GM21786 (cell line): ENCODE data around the gene TIAL1.
"Not testable (repeated sequence)": the region's sequence is repeated elsewhere in the genome, so short reads cannot be mapped to it uniquely, and the experiment has no call there.

Experiments
- ATAC-seq: cut with Tn5 transposase; IDR thresholded peaks from one replicate; pipeline ENCODE4 v1.9.1; 2021; ENCODE audit not compliant: unreplicated experiment

The TIAL1 gene

DNA sequence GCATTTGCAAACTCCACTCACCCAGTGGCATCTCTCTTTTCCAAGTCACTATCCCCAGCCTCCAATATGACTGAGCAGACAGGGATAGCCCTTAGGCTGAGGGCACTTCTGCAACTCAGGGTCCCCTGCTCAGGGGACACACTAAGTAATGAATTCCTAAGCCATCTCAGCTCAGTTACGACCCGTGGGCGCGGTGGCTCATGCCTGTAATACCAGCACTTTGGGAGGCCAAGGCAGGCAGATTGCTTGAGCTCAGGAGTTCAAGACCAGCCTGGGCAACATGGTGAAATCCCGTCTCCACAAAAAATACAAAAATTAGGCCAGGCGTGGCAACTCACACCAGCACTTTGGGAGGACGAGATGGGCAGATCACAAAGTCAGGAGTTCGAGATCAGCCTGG, 64.5 kb downstream of the TIAL1 start:
- not testable (repeated sequence) for ATAC-seq

- ATAC-seq: no peak
Measured at GRCh38 chr10:119531067-119531466, 65.7 kb downstream of the TIAL1 start.

DNA sequence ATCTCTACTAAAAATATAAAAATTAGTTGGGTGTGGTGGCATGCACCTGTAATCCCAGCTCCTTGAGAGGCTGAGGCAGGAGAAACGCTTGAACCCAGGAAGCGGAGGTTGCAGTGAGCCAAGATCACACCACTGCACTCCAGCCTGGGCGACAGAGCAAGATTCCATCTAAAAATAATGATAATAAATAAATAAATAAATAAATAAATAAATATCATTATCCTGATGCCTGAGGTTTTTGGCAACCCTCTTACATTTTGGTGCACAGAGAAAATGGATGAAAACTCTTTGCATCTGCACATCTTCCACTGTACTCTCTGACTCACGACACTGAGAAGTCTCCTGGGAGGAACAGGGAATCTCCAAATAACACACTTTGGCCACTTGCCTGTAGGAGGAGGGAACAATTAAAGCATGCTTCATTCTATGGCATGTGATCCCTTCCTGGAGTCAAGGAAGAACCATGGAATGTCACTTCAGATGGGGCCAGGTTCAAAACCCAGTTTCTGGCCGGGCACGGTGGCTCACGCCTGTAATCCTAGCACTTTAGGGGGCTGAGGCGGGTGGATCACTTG, 68.0 kb downstream of the TIAL1 start:
- ATAC-seq: not testable (repeated sequence)

DNA sequence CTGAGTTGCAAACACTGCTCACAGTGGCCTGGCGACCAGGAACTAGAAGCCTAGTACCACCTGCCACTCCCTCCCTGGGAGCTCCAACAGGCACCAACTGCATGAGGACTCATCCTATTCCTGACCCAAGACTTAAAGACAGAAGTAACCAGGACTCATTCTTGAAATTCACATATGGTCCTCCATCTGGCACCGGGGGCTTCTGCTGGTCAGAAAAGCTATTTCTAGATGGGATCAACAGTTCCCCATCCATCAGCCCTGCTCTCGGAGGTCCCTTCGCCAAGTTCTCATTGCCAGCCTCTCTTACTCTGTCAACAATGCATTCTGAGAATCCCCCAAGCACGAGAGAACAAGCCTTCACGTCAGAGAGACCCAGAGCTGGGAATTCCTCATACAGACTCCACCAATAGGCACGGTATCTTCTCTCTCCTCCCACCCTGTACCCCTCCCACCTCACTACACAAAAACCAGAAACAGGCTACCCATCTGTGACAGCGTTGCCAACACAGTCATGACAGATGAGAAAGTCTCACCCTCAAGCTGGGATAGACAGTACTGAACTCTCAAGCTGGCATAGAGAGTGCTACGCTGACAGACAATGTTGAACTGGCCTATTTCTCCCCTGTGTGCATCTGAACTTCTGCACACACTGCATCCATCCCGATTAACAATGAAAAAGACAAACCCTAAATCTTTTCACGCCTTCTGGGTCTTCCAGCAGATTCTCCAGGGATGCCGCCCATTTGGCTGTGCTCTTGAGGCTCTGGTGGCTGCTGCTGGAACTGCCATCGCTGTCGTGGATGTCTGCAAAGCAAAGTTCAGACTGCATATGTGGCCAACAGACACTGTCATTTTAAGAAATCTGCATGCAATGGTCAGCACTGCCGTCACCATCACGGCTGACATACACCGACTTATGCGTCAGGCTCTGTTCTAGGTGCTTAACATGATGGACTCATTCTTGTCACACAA, 69.9 kb downstream of the TIAL1 start:
- no peak for ATAC-seq

- no peak for ATAC-seq
Measured at GRCh38 chr10:119526149-119526548, 70.6 kb downstream of the TIAL1 start.

- no peak for ATAC-seq
Measured at GRCh38 chr10:119525116-119525515, 71.6 kb downstream of the TIAL1 start.

DNA sequence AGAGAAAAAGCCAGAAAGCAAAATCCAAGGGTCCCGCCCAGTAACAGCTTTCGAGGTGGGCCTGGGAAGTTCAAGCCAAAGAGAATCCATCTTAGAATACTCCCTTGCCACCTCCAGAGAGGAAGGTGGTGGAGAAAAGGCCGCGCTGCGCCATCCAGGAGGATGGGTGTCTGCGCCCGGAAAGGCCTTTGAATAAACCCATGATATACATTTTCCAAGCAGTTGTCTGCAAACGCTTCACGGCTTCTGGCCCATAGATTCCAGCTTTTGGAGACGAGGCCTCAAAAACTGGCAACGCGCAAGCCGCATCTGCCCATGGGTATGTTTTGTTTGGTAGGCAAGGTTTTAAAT, 72.1 kb downstream of the TIAL1 start:
- ATAC-seq: no peak

DNA sequence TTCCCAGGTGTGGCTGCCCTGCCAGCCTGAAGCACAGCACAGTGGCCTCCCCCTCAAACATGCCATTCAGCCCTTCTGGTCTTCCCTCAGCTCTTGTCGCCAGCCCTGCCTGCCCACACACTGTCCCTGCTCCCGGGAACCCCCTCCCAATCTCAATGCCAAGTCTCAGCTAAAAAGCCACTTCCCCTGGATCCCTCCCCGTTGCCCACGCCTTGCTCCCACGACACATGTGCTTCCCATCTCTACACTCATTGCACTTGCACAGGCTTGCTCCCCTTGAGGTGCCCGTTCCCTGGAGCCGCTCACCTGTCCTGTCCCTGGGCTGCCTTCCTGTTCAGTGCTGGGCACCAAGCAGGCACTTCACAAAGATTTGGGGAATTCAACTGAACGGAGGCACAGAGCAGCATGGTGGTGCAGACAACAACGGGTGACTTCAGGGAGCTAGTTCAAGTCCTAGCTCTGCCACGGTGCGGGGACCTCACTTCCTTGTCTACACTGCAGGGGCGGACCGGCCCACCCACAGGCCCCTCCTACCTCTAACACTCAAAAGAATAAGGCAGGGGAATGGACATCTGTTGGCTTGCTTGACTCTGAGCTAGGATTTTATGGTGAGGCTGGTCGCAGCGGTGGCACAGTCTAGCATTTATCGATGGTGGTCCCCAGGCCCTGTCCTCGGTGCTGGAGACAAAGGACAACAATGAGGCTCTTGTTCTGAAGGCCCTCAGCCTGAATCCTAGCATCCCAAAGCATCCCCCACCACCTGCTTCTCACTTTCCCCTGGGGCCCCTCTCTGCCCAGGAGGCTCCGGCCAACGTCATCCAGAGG, 72.7 kb downstream of the TIAL1 start:
- no peak for ATAC-seq
